Kidney (tissue), 14 donors: ENCODE results near the gene MRM1. TPM values are rescaled to one million over a fixed set of nuclear protein-coding genes. Genes with fewer than 3 reads are reported as not detected.

ENCODE experiments used
- DNase-seq, 5 donors: peaks; one replicate each; pipeline ENCODE4 v3.0.0-alpha.2; 2013 to 2020
- FAIRE-seq: peaks from 2 replicates; lab custom pipeline; 2012; peaks lifted over from hg19 to GRCh38; lab: Jason Lieb, UNC
- H3K27ac ChIP-seq, 2 donors: one replicate each; pipeline ENCODE4 v1.7.0; 2013; ENCODE audit warnings: low read depth in 2 of 2, low read length in 2 of 2, inconsistent platforms in 1 of 2
- H3K27me3 ChIP-seq: one replicate; pipeline ENCODE4 v1.7.1; 2013; ENCODE audit warnings: low read length, inconsistent platforms; ENCODE audit not compliant: control insufficient read depth, insufficient read depth
- H3K36me3 ChIP-seq, 3 donors: one replicate each; pipeline versions ENCODE4 v1.7.0 to v1.7.1; 2013; ENCODE audit warnings: low read length in 3 of 3, control low read depth in 1 of 3, inconsistent platforms in 1 of 3; ENCODE audit not compliant: insufficient read depth in 3 of 3, control insufficient read depth in 2 of 3
- H3K4me1 ChIP-seq, 3 donors: one replicate each; pipeline versions ENCODE4 v1.7.0 to v1.7.1; 2013; ENCODE audit warnings: low read length in 3 of 3, inconsistent platforms in 1 of 3, low read depth in 1 of 3; ENCODE audit not compliant: control insufficient read depth in 2 of 3, insufficient read depth in 2 of 3
- H3K4me3 ChIP-seq, 3 donors: one replicate each; pipeline versions ENCODE4 v1.7.0 to v1.8.1; 2013; ENCODE audit warnings: low read length in 3 of 3, control low read depth in 1 of 3, inconsistent platforms in 1 of 3
- H3K9ac ChIP-seq, 3 donors: one replicate each; pipeline versions ENCODE4 v1.7.0 to v1.7.1; 2013; ENCODE audit warnings: low read length in 3 of 3, control low read depth in 1 of 3, inconsistent platforms in 1 of 3
- H3K9me3 ChIP-seq, 3 donors: one replicate each; pipeline versions ENCODE4 v1.7.0 to v1.7.1; 2013; ENCODE audit warnings: low read length in 3 of 3, control low read depth in 1 of 3, inconsistent platforms in 1 of 3; ENCODE audit not compliant: control insufficient read depth in 2 of 3, insufficient read depth in 1 of 3
- intact Hi-C: fragments of 100-400 bp; cut with DNase I; formaldehyde crosslinking; loops from one replicate; pipeline ENCODE4 v1.11.1; 2022
- polyA plus RNA-seq: library from polyadenylated mRNA; stranded (reverse); fragments of 350-450 nt; fragmentation: Illumina TruSeq; extraction: RNeasy Lipid Tissue Mini Kit (QIAGEN cat#74804); gene quantifications from one replicate; pipeline ENCODE4 v1.2.3, GENCODE V29; 2014; ENCODE audit warnings: low read depth, low replicate concordance; ENCODE audit not compliant: insufficient read depth
- total RNA-seq: library from RNA; stranded (reverse); fragmentation: NEBNext Ultra II Directional; extraction: Animal tissue kit (Norgen Biotek cat#: 25700); gene quantifications from one replicate; pipeline ENCODE4 v1.2.1, GENCODE V29; 2021
- TF ChIP-seq, protein P1 (sequence below): IDR thresholded peaks from 3 replicates; pipeline ENCODE4 v1.5.1; 2012; ENCODE audit warnings: mild to moderate bottlenecking, moderate library complexity, borderline replicate concordance; ENCODE audit not compliant: insufficient read depth; ENCODE audit errors: extremely low read depth
- donor health status: control.
- donor health status: control.
- donor health status: control.
- donor health status: control.
- donor health status: control.
- donor health status: DM: yes; HTN: yes; CAD: no.
- donor health status: Normal renal cell carcinoma (clear cell type).

Gene MRM1
- total and polyA plus RNA-seq, 2 donors from 2014 or later: 8.3 to 12.4 TPM

DNA sequence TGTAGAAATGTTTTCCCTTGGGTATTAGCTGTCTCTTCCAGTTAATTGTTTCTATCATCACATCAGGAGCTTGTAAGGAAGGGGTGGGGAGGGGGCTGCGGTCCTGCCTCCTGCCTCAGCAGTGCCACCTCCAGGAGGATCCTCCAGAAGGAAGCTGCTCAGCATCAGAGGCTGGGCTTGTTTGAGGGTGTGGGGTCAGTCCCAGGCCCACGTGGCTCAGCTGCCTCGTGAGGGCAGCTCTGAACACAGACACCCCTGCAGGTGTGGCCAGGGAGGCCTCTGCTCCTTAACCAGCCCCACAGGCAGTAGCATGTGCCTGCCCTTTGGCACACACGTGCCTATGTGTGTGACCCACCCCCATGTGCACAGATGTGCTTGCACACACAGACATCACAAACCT, 46.3 kb downstream of the MRM1 start:
- Histone ChIP-seq H3K9me3 (no peaks in the 10 kb centered on the region), H3K4me3 (no peak overlapping the region), H3K4me1 (no peaks in the 10 kb centered on the region), H3K36me3 (no peaks in the 10 kb centered on the region), H3K9ac (no peak overlapping the region), H3K27me3 (peaks cover 8% of the 10 kb centered on the region), H3K27ac (no peak overlapping the region)
- FAIRE-seq: no peak
- TF ChIP-seq, protein P1, sequence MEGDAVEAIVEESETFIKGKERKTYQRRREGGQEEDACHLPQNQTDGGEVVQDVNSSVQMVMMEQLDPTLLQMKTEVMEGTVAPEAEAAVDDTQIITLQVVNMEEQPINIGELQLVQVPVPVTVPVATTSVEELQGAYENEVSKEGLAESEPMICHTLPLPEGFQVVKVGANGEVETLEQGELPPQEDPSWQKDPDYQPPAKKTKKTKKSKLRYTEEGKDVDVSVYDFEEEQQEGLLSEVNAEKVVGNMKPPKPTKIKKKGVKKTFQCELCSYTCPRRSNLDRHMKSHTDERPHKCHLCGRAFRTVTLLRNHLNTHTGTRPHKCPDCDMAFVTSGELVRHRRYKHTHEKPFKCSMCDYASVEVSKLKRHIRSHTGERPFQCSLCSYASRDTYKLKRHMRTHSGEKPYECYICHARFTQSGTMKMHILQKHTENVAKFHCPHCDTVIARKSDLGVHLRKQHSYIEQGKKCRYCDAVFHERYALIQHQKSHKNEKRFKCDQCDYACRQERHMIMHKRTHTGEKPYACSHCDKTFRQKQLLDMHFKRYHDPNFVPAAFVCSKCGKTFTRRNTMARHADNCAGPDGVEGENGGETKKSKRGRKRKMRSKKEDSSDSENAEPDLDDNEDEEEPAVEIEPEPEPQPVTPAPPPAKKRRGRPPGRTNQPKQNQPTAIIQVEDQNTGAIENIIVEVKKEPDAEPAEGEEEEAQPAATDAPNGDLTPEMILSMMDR: no peak
- no peak for DNase-seq
- intact Hi-C loops: no loop called here

- Histone ChIP-seq H3K27me3 (peaks cover 2% of the 10 kb centered on the region), H3K36me3 (no peaks in the 10 kb centered on the region), H3K9ac (no peak overlapping the region), H3K4me3 (no peak overlapping the region), H3K27ac (no peak overlapping the region), H3K4me1 (no peaks in the 10 kb centered on the region), H3K9me3 (no peaks in the 10 kb centered on the region)
- TF ChIP-seq, protein P1: no peak
- intact Hi-C loops: no loop called here
- FAIRE-seq: no peak
- DNase-seq: no peak
These were observed 48.9 kb downstream of the MRM1 start for GRCh38 chr17:36650096-36650775.

GRCh38 chr17:36653374-36653773, 52.0 kb downstream of the MRM1 start:
- intact Hi-C loops: no loop called here
- H3K9ac ChIP-seq: no peak overlapping the region
- no peaks in the 10 kb centered on the region for H3K36me3 ChIP-seq
- peaks cover 2% of the 10 kb centered on the region for H3K27me3 ChIP-seq
- no peak for FAIRE-seq
- no peak overlapping the region for H3K27ac ChIP-seq
- TF ChIP-seq, protein P1: no peak
- H3K9me3 ChIP-seq: no peaks in the 10 kb centered on the region
- H3K4me1 ChIP-seq: peaks cover 0 to 5% (median 0%) of the 10 kb centered on the region in 3 donors
- DNase-seq: no peak
- no peak overlapping the region for H3K4me3 ChIP-seq
